ENCODE data around the gene EXOC3L4.

The EXOC3L4 gene

GRCh38 chr14:103093856-103094405 is 594 bp upstream of the EXOC3L4 start:
- no peak for DNase-seq

GRCh38 chr14:103095210-103095778 is 769 bp downstream of the EXOC3L4 start:
- DNase-seq = no peak

GRCh38 chr14:103096387-103096786 is 1.9 kb downstream of the EXOC3L4 start:
- no peak for DNase-seq

GRCh38 chr14:103097244-103097993 is 2.9 kb downstream of the EXOC3L4 start:
- no peak for DNase-seq

GRCh38 chr14:103097994-103098957 is 3.8 kb downstream of the EXOC3L4 start:
- no peak for DNase-seq

GRCh38 chr14:103099081-103099732 is 4.7 kb downstream of the EXOC3L4 start:
- no peak for DNase-seq

- DNase-seq = no peak
Measured at GRCh38 chr14:103099733-103100280, 5.3 kb downstream of the EXOC3L4 start.

- no peak for DNase-seq
Measured at GRCh38 chr14:103100281-103101121, 6.0 kb downstream of the EXOC3L4 start.

- no peak for DNase-seq
Measured at GRCh38 chr14:103101257-103101962, 6.9 kb downstream of the EXOC3L4 start.

- DNase-seq = no peak
Measured at GRCh38 chr14:103101963-103102688, 7.6 kb downstream of the EXOC3L4 start.

GRCh38 chr14:103102689-103103260 is 8.2 kb downstream of the EXOC3L4 start:
- no peak for DNase-seq

GRCh38 chr14:103103461-103104388 is 9.2 kb downstream of the EXOC3L4 start:
- no peak for DNase-seq

GRCh38 chr14:103104389-103104653 is 9.8 kb downstream of the EXOC3L4 start:
- no peak for DNase-seq

GRCh38 chr14:103104654-103105452 is 10.3 kb downstream of the EXOC3L4 start:
- no peak for DNase-seq

- no peak for DNase-seq
Measured at GRCh38 chr14:103105580-103106150, 11.1 kb downstream of the EXOC3L4 start.

- DNase-seq = no peak
Measured at GRCh38 chr14:103107455-103107854, 12.9 kb downstream of the EXOC3L4 start.

GRCh38 chr14:103107941-103108748 is 13.6 kb downstream of the EXOC3L4 start:
- no peak for DNase-seq
